ENCODE data around the gene RBM20. TPM values are rescaled to one million over a fixed set of nuclear protein-coding genes. Genes with fewer than 3 reads are reported as not detected.

The RBM20 gene
- total RNA-seq, 1 donor from 2014 or later = 1.0 TPM

DNA sequence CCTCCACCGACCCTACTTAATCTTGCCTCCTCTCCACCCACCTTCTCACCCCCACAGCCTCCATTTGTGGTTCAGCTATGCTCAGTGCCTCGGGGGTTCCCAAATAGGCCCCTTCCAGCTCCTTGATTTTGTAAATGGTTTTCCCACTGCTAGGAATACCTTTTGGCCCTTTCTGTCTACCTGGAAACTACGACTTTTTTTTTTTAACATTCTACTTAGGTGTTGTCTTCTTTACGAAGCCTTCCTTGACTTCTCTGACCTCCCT lies 200.4 kb downstream of the RBM20 start:
- no peak overlapping the region for H3K27ac Mint-ChIP-seq (ENCODE audit: unreplicated experiment)
- no peaks in the 10 kb centered on the region for H3K36me3 Mint-ChIP-seq (ENCODE audit: low read depth, unreplicated experiment)
- peaks cover 15% of the 10 kb centered on the region for H3K4me1 Mint-ChIP-seq (ENCODE audit: unreplicated experiment)
- H3K9me3 Mint-ChIP-seq (ENCODE audit: unreplicated experiment) = no peaks in the 10 kb centered on the region
- no peak for DNase-seq (ENCODE audit: low spot score)
- no peak overlapping the region for H3K4me3 Mint-ChIP-seq (ENCODE audit: unreplicated experiment)
- H3K27me3 Mint-ChIP-seq (ENCODE audit: unreplicated experiment) = peaks cover 16% of the 10 kb centered on the region
- TF ChIP-seq, protein P1, sequence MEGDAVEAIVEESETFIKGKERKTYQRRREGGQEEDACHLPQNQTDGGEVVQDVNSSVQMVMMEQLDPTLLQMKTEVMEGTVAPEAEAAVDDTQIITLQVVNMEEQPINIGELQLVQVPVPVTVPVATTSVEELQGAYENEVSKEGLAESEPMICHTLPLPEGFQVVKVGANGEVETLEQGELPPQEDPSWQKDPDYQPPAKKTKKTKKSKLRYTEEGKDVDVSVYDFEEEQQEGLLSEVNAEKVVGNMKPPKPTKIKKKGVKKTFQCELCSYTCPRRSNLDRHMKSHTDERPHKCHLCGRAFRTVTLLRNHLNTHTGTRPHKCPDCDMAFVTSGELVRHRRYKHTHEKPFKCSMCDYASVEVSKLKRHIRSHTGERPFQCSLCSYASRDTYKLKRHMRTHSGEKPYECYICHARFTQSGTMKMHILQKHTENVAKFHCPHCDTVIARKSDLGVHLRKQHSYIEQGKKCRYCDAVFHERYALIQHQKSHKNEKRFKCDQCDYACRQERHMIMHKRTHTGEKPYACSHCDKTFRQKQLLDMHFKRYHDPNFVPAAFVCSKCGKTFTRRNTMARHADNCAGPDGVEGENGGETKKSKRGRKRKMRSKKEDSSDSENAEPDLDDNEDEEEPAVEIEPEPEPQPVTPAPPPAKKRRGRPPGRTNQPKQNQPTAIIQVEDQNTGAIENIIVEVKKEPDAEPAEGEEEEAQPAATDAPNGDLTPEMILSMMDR (IDR thresholded peaks at IDR 0.05; ENCODE audit: unreplicated experiment) = no peak

- peaks cover 18% of the 10 kb centered on the region for H3K27me3 Mint-ChIP-seq (ENCODE audit: unreplicated experiment)
- H3K27ac Mint-ChIP-seq (ENCODE audit: unreplicated experiment) = no peak overlapping the region
- TF ChIP-seq, protein P1 (IDR thresholded peaks at IDR 0.05; ENCODE audit: unreplicated experiment) = no peak
- DNase-seq (ENCODE audit: low spot score) = no peak
- no peak overlapping the region for H3K4me3 Mint-ChIP-seq (ENCODE audit: unreplicated experiment)
- H3K9me3 Mint-ChIP-seq (ENCODE audit: unreplicated experiment) = no peaks in the 10 kb centered on the region
- peaks cover 15% of the 10 kb centered on the region for H3K4me1 Mint-ChIP-seq (ENCODE audit: unreplicated experiment)
- H3K36me3 Mint-ChIP-seq (ENCODE audit: low read depth, unreplicated experiment) = no peaks in the 10 kb centered on the region
Observed at GRCh38 chr10:110845192-110845755, 201.1 kb downstream of the RBM20 start.

DNA sequence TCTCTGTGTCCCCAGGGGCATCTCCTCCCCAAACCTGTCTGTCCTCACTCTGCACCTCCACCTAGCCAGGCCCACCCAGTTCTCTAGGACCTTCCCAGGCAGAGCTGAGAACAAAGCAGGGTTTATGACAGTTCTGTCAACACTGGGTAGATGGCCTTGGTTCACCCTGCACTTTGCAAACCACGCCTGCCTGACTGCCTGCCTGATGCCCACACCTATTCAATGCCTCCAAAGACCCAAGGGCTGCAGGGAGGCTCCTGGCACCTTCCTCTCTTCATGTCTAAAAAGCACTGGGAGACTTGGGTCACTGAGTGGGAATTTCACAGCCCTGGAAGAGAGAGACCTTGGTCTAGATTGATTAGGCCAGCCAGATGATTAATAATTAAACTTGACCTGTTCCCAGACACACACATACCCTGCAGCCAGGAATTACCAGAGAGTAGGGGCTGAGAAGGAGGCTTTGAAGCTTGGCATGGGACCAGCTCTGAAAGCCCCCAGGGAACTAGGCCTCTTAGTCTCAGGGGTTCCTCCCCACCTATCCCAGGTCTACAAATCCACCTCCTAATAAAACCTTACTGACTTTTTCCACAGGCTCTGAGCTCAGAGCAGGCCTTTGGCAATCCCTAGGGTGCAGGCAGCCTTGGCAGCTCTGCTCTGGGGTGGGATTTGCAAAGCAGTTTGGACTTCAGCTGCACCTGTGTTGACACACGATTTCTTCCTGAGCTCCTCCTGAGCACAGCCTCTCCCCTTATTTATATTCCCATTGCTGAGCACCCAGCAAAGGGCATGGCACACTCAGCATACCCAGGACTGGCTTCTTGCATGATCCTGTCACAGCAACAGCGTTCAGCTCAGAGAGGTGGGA lies 201.9 kb downstream of the RBM20 start:
- Mint-ChIP-seq H3K27ac (ENCODE audit: unreplicated experiment) (no peak overlapping the region), H3K27me3 (ENCODE audit: unreplicated experiment) (peaks cover 16% of the 10 kb centered on the region), H3K4me1 (ENCODE audit: unreplicated experiment) (peaks cover 15% of the 10 kb centered on the region), H3K4me3 (ENCODE audit: unreplicated experiment) (no peak overlapping the region), H3K36me3 (ENCODE audit: low read depth, unreplicated experiment) (no peaks in the 10 kb centered on the region), H3K9me3 (ENCODE audit: unreplicated experiment) (no peaks in the 10 kb centered on the region)
- TF ChIP-seq, protein P1 (IDR thresholded peaks at IDR 0.05; ENCODE audit: unreplicated experiment) = no peak
- no peak for DNase-seq (ENCODE audit: low spot score)

DNA sequence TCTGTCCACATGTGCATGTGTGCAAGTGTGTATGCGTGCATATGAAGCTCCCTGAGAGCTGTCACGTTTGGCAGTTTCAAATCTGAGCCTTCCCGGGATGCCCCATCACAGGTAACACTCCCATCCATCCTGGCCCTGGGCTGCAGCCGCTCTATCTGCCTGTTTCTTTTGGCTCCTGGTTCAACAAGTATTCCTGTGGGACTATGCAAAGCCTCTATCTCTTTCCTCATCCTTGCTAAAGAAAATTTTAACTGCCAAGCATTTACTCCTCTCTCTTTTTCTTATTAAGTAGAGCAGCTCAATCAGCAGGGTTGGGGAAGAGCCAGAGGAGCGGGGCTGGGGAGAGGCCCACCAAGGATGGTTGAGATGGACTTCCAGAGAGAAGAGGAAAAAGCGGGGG lies 203.2 kb downstream of the RBM20 start:
- no peak overlapping the region for H3K4me3 Mint-ChIP-seq (ENCODE audit: unreplicated experiment)
- peak overlapping the region; percentile 36 for H3K27ac Mint-ChIP-seq (ENCODE audit: unreplicated experiment)
- no peaks in the 10 kb centered on the region for H3K36me3 Mint-ChIP-seq (ENCODE audit: low read depth, unreplicated experiment)
- H3K27me3 Mint-ChIP-seq (ENCODE audit: unreplicated experiment) = peaks cover 11% of the 10 kb centered on the region
- no peak for DNase-seq (ENCODE audit: low spot score)
- TF ChIP-seq, protein P1 (IDR thresholded peaks at IDR 0.05; ENCODE audit: unreplicated experiment) = no peak
- no peaks in the 10 kb centered on the region for H3K9me3 Mint-ChIP-seq (ENCODE audit: unreplicated experiment)
- peaks cover 14% of the 10 kb centered on the region for H3K4me1 Mint-ChIP-seq (ENCODE audit: unreplicated experiment)

- no peaks in the 10 kb centered on the region for H3K36me3 Mint-ChIP-seq (ENCODE audit: low read depth, unreplicated experiment)
- H3K27ac Mint-ChIP-seq (ENCODE audit: unreplicated experiment) = no peak overlapping the region
- TF ChIP-seq, protein P1 (IDR thresholded peaks at IDR 0.05; ENCODE audit: unreplicated experiment) = no peak
- H3K4me3 Mint-ChIP-seq (ENCODE audit: unreplicated experiment) = no peak overlapping the region
- no peaks in the 10 kb centered on the region for H3K9me3 Mint-ChIP-seq (ENCODE audit: unreplicated experiment)
- peaks cover 9% of the 10 kb centered on the region for H3K27me3 Mint-ChIP-seq (ENCODE audit: unreplicated experiment)
- H3K4me1 Mint-ChIP-seq (ENCODE audit: unreplicated experiment) = peaks cover 9% of the 10 kb centered on the region
- no peak for DNase-seq (ENCODE audit: low spot score)
Observed at GRCh38 chr10:110848106-110848505, 204.0 kb downstream of the RBM20 start.
